ENCODE measurements around the gene TLR4.

DNA sequence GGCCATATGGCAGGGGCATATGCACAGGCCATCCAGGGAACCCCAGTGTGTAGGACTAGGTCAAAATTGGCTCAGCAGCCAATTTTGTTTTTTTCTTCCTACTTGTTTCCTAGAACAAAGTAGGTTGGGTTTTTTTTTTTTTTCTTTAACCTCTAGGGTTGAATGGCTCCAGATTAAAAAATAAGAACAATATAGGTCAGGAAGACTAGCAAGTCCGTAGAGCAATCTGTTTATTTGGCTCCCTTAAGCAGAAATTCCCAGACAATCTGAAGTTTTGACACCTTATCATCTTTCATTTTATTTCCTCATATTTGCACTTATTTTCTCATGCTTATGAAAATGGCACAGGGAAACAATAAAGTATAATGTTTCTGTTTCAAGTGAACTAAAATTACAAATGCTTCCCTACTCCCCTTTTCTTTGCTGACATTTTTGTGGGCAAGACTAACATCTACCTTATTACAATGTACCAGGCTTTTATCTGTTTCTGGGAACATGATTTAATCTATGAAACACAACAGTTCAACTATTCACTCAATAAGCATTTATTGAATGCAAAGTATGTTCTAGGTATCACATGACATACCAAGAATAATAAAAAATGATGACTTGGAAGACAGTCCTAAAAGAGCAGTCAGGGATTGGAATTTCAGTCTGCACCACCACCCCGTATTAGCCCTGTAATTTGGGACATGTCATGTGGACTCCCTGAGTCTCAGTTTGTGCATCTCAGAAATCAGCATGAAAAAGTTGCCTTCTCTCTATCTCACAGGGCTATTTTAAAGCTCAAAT is 30.5 kb downstream of the TLR4 start:
- TF ChIP-seq, protein P1, sequence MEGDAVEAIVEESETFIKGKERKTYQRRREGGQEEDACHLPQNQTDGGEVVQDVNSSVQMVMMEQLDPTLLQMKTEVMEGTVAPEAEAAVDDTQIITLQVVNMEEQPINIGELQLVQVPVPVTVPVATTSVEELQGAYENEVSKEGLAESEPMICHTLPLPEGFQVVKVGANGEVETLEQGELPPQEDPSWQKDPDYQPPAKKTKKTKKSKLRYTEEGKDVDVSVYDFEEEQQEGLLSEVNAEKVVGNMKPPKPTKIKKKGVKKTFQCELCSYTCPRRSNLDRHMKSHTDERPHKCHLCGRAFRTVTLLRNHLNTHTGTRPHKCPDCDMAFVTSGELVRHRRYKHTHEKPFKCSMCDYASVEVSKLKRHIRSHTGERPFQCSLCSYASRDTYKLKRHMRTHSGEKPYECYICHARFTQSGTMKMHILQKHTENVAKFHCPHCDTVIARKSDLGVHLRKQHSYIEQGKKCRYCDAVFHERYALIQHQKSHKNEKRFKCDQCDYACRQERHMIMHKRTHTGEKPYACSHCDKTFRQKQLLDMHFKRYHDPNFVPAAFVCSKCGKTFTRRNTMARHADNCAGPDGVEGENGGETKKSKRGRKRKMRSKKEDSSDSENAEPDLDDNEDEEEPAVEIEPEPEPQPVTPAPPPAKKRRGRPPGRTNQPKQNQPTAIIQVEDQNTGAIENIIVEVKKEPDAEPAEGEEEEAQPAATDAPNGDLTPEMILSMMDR (IDR thresholded peaks at IDR 0.05; ENCODE audit: poor library complexity, severe bottlenecking) = no peak
- TF ChIP-seq EP300 (conservative IDR thresholded peaks at IDR 0.05; ENCODE audit: poor library complexity, severe bottlenecking) (no peak), SMC3 (conservative IDR thresholded peaks at IDR 0.05; ENCODE audit: poor library complexity) (no peak)

Measured in neural cell (in vitro differentiated cells).